Ishikawa (cell line): ENCODE measurements around the gene PRTN3.

Experiments used
- CEBPB ChIP-seq: IDR thresholded peaks from 2 replicates; pipeline ENCODE4 v1.6.1; 2012
- TF ChIP-seq, protein P1 (sequence below): IDR thresholded peaks from 2 replicates; pipeline ENCODE4 v1.6.1; 2012; ENCODE audit warnings: low read depth, mild to moderate bottlenecking
- TF ChIP-seq, protein P2 (sequence below): IDR thresholded peaks from 2 replicates; pipeline ENCODE4 v1.6.1; 2012

DNA sequence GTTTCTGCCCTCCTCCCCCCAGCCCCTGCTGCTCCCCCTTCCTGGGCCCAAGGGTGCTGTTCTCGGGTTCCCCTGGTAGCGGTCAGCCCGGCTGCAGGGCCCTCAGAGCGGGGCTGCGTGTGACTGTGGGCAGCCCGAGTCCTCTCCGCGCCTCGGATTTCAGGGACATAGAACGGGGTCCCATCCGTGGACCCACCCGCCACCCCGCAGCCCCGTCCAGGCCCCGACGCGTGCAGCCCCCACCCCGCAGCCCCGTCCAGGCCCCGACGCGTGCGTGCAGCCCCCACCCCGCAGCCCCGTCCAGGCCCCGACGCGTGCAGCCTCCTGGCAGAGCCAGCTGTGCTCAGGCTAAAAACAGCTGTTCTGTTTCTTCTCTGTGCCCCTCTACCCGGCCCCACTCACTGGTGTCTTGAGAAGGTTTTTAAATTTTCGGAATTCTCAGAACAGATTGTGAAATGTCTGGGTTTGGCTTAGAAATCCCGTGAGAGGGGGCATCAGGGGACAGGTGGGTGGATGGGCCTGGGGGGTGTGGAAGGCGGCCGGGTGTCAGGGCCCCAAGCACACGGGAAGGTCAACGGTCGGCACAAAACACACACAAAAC is 5.5 kb upstream of the PRTN3 start:
- TF ChIP-seq, protein P1, sequence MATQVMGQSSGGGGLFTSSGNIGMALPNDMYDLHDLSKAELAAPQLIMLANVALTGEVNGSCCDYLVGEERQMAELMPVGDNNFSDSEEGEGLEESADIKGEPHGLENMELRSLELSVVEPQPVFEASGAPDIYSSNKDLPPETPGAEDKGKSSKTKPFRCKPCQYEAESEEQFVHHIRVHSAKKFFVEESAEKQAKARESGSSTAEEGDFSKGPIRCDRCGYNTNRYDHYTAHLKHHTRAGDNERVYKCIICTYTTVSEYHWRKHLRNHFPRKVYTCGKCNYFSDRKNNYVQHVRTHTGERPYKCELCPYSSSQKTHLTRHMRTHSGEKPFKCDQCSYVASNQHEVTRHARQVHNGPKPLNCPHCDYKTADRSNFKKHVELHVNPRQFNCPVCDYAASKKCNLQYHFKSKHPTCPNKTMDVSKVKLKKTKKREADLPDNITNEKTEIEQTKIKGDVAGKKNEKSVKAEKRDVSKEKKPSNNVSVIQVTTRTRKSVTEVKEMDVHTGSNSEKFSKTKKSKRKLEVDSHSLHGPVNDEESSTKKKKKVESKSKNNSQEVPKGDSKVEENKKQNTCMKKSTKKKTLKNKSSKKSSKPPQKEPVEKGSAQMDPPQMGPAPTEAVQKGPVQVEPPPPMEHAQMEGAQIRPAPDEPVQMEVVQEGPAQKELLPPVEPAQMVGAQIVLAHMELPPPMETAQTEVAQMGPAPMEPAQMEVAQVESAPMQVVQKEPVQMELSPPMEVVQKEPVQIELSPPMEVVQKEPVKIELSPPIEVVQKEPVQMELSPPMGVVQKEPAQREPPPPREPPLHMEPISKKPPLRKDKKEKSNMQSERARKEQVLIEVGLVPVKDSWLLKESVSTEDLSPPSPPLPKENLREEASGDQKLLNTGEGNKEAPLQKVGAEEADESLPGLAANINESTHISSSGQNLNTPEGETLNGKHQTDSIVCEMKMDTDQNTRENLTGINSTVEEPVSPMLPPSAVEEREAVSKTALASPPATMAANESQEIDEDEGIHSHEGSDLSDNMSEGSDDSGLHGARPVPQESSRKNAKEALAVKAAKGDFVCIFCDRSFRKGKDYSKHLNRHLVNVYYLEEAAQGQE, result no peak
- no peak for TF ChIP-seq CEBPB
- TF ChIP-seq, protein P2, sequence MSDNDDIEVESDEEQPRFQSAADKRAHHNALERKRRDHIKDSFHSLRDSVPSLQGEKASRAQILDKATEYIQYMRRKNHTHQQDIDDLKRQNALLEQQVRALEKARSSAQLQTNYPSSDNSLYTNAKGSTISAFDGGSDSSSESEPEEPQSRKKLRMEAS, result no peak
